Activated CD4-positive, CD25-positive, alpha-beta regulatory T cell (primary cell): ENCODE measurements around the gene EIF3J.
"Not testable (repeated sequence)": the region's sequence is repeated elsewhere in the genome, so short reads cannot be mapped to it uniquely, and the experiment has no call there.

Source experiments
- DNase-seq, 4 experiments: peaks; one replicate each; lab custom pipeline; 2025; lab: John Stamatoyannopoulos, UW

EIF3J gene

GRCh38 chr15:44536962-44537734, at the start of gene EIF3J:
TSS of gene EIF3J (plus strand) at chr15:44537147. CDS start at chr15:44537195, 48 bp downstream.
- peak; percentile 84 to 93 (median 88) for DNase-seq

GRCh38 chr15:44489464-44489863, 47.5 kb upstream of the EIF3J start:
- no peak for DNase-seq

- no peak for DNase-seq
Observed at GRCh38 chr15:44490622-44491021, 46.3 kb upstream of the EIF3J start.

- no peak for DNase-seq
Observed at GRCh38 chr15:44492040-44492439, 44.9 kb upstream of the EIF3J start.

GRCh38 chr15:44492672-44493071, 44.3 kb upstream of the EIF3J start:
- no peak for DNase-seq

GRCh38 chr15:44495562-44495961, 41.4 kb upstream of the EIF3J start:
- no peak for DNase-seq

GRCh38 chr15:44500555-44500954, 36.4 kb upstream of the EIF3J start:
- no peak for DNase-seq

- no peak for DNase-seq
Observed at GRCh38 chr15:44501768-44502366, 35.1 kb upstream of the EIF3J start.

- no peak for DNase-seq
Observed at GRCh38 chr15:44516436-44516835, 20.5 kb upstream of the EIF3J start.

GRCh38 chr15:44519537-44519936, 17.4 kb upstream of the EIF3J start:
- DNase-seq, result no peak

- DNase-seq, result no peak
Observed at GRCh38 chr15:44525018-44525417, 11.9 kb upstream of the EIF3J start.

GRCh38 chr15:44527241-44527640, 9.7 kb upstream of the EIF3J start:
- DNase-seq, result no peak

GRCh38 chr15:44529864-44530604, 6.9 kb upstream of the EIF3J start:
- DNase-seq, result no peak

- no peak for DNase-seq
Observed at GRCh38 chr15:44530653-44531052, 6.3 kb upstream of the EIF3J start.

GRCh38 chr15:44532275-44532674, 4.7 kb upstream of the EIF3J start:
- not testable (repeated sequence) for DNase-seq

- no peak for DNase-seq
Observed at GRCh38 chr15:44532689-44533088, 4.3 kb upstream of the EIF3J start.

- no peak for DNase-seq
Observed at GRCh38 chr15:44535092-44535491, 1.9 kb upstream of the EIF3J start.

GRCh38 chr15:44535523-44536301, 1.2 kb upstream of the EIF3J start:
- peak in 1 of 4 experiments; percentile 9 for DNase-seq

- DNase-seq, result peak in 2 of 4 experiments; percentile 63 to 79
Observed at GRCh38 chr15:44536302-44536961, 515 bp upstream of the EIF3J start.

- DNase-seq, result no peak
Observed at GRCh38 chr15:44537735-44538240, 841 bp downstream of the EIF3J start.

GRCh38 chr15:44541282-44541958, 4.5 kb downstream of the EIF3J start:
- DNase-seq, result no peak
